ENCODE data around the gene ETV7.

The ETV7 gene

DNA sequence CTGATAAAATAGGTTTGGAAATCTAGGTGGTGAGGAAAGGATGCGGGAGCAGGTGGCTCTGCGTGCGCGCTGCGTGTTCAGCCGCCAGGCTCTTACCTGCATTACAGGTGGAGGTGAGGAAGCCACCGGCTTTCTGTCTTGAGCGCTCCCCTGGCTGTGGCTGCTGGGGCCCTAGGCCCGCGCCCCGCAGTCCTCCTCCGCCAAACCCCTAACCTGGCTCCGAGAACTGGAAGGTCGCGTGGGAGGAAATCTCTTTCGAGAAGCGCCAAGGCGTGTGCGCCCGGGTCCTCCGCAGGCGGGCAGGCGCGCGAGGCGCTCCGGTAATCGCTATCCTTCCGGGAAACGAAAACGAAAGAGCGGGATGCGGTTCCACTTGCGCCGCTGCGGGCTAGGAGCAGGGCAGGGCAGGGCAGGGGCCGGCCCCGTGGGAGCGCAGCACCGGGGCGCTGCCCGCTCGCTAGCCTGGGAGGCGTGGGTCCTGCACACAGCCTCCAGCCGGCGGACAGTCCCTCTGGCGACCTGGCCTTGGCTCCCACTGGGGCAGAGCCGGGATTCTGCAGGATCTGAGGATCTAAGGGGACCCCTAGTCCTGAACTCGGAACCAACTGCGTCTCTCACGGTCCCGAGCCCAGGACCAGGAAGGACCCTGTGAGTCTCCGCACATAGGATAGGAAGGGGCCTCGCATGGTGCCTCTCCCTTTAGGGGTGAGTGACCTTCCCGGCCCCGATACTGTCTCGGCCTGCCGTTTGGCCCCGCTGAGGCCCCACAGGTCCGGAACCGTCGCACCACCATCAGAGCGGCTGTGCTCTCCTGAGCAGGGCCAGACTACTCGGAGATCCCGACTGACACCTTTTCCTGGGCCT, at the start of gene ETV7:
Gene ETV7, minus strand, starts transcription at position 230 of the 864 bp plus-strand sequence. Its CDS starts 128 bp downstream, at position 102.
- Histone ChIP-seq H3K27ac (ENCODE audit: poor library complexity, severe bottlenecking) (no peak within 1 kb of the TSS), H3K27me3 (ENCODE audit: insufficient read depth, poor library complexity, severe bottlenecking) (no peaks in the 10 kb centered on the region), H3K4me1 (ENCODE audit: insufficient read depth, poor library complexity, severe bottlenecking) (no peaks in the 10 kb centered on the region), H3K4me3 (ENCODE audit: severe bottlenecking) (peak within 1 kb of the TSS; percentile 51), H3K36me3 (ENCODE audit: low read depth) (no peaks in the 10 kb centered on the region), H3K9me3 (ENCODE audit: severe bottlenecking) (no peaks in the 10 kb centered on the region)
- TF ChIP-seq, protein P1, sequence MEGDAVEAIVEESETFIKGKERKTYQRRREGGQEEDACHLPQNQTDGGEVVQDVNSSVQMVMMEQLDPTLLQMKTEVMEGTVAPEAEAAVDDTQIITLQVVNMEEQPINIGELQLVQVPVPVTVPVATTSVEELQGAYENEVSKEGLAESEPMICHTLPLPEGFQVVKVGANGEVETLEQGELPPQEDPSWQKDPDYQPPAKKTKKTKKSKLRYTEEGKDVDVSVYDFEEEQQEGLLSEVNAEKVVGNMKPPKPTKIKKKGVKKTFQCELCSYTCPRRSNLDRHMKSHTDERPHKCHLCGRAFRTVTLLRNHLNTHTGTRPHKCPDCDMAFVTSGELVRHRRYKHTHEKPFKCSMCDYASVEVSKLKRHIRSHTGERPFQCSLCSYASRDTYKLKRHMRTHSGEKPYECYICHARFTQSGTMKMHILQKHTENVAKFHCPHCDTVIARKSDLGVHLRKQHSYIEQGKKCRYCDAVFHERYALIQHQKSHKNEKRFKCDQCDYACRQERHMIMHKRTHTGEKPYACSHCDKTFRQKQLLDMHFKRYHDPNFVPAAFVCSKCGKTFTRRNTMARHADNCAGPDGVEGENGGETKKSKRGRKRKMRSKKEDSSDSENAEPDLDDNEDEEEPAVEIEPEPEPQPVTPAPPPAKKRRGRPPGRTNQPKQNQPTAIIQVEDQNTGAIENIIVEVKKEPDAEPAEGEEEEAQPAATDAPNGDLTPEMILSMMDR (IDR thresholded peaks at IDR 0.05; ENCODE audit: poor library complexity, severe bottlenecking), result no peak
- no peak for DNase-seq (ENCODE audit: low spot score)
- ATAC-seq (ENCODE audit: low read depth), result peak; percentile 64

DNA sequence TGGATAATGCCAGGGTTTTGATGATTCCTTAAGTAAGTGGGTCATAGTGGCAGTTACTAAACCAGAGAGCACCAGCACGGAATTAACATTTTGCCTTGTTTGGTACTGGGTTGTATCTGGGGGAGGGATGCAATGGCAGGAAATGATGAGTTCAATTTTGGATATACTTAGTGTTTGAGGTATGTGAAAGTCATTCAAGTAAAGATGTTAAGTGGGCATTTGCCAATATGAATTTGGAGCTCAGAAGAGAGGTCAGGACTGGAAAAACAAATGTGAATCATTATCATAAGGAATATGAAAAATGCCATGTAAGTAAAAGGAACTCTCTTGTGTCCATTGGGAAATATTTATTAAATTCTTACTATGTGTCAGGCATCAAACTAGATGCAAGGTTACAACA, 49.0 kb upstream of the ETV7 start:
- TF ChIP-seq, protein P1 (IDR thresholded peaks at IDR 0.05; ENCODE audit: poor library complexity, severe bottlenecking), result no peak
- H3K9me3 ChIP-seq (ENCODE audit: severe bottlenecking), result no peaks in the 10 kb centered on the region
- no peak for DNase-seq (ENCODE audit: low spot score)
- H3K27ac ChIP-seq (ENCODE audit: poor library complexity, severe bottlenecking), result no peak overlapping the region
- H3K36me3 ChIP-seq (ENCODE audit: low read depth), result no peaks in the 10 kb centered on the region
- H3K4me3 ChIP-seq (ENCODE audit: severe bottlenecking), result no peak overlapping the region
- peaks cover 20% of the 10 kb centered on the region for H3K4me1 ChIP-seq (ENCODE audit: insufficient read depth, poor library complexity, severe bottlenecking)
- ATAC-seq (ENCODE audit: low read depth), result no peak
- H3K27me3 ChIP-seq (ENCODE audit: insufficient read depth, poor library complexity, severe bottlenecking), result no peaks in the 10 kb centered on the region

DNA sequence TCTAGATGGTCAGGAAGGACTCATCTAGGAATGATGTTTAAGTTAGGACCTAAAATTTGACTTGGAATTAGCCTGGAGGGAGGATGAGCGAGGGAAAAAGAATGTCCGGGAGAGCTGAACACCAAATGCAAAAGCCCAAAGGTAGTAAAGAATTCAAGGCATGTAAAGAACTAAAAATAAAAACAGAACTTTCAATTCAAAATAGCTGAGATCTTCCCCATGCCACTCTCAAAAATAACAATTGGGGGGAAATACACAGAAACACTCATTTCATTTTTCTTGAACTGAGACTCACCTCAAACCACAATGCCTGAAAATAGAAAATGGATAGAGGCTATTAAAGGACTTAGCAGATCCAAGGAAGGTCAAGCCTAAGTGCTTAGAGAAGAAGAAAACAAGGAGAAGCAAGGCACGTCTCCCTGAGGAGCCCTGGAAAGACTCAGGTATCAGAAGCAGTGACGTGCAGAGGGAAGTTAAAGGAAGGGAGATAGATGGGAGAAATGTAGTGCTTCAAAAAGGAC, 44.7 kb upstream of the ETV7 start:
- DNase-seq (ENCODE audit: low spot score), result no peak
- no peak overlapping the region for H3K4me3 ChIP-seq (ENCODE audit: severe bottlenecking)
- no peaks in the 10 kb centered on the region for H3K9me3 ChIP-seq (ENCODE audit: severe bottlenecking)
- H3K27me3 ChIP-seq (ENCODE audit: insufficient read depth, poor library complexity, severe bottlenecking), result no peaks in the 10 kb centered on the region
- no peaks in the 10 kb centered on the region for H3K36me3 ChIP-seq (ENCODE audit: low read depth)
- TF ChIP-seq, protein P1 (IDR thresholded peaks at IDR 0.05; ENCODE audit: poor library complexity, severe bottlenecking), result no peak
- H3K4me1 ChIP-seq (ENCODE audit: insufficient read depth, poor library complexity, severe bottlenecking), result peaks cover 14% of the 10 kb centered on the region
- peak; percentile 87 for ATAC-seq (ENCODE audit: low read depth)
- peak overlapping the region; percentile 62 for H3K27ac ChIP-seq (ENCODE audit: poor library complexity, severe bottlenecking)

DNA sequence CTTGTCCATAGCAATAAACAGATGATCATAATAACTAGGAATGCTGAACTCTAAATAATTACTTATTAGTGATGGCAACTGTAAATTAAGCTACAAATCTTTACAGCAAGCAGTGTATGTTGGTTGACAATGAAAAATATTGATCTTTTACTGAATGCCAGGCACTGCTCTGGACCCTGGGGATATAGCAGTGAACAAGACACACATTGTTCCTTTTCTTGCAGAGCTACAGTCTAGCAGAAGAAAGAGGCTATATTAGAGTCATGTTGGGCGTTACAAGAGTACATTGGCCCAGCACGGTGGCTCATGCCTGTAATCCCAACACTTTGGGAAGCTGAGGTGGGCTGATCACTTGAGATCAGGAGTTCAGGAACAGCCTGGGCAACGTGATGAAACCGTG, 43.7 kb upstream of the ETV7 start:
- peaks cover 14% of the 10 kb centered on the region for H3K4me1 ChIP-seq (ENCODE audit: insufficient read depth, poor library complexity, severe bottlenecking)
- TF ChIP-seq, protein P1 (IDR thresholded peaks at IDR 0.05; ENCODE audit: poor library complexity, severe bottlenecking), result no peak
- no peaks in the 10 kb centered on the region for H3K27me3 ChIP-seq (ENCODE audit: insufficient read depth, poor library complexity, severe bottlenecking)
- DNase-seq (ENCODE audit: low spot score) (no peak), ATAC-seq (ENCODE audit: low read depth) (no peak)
- H3K27ac ChIP-seq (ENCODE audit: poor library complexity, severe bottlenecking), result peak overlapping the region; percentile 62
- no peaks in the 10 kb centered on the region for H3K36me3 ChIP-seq (ENCODE audit: low read depth)
- no peaks in the 10 kb centered on the region for H3K9me3 ChIP-seq (ENCODE audit: severe bottlenecking)
- H3K4me3 ChIP-seq (ENCODE audit: severe bottlenecking), result no peak overlapping the region

DNA sequence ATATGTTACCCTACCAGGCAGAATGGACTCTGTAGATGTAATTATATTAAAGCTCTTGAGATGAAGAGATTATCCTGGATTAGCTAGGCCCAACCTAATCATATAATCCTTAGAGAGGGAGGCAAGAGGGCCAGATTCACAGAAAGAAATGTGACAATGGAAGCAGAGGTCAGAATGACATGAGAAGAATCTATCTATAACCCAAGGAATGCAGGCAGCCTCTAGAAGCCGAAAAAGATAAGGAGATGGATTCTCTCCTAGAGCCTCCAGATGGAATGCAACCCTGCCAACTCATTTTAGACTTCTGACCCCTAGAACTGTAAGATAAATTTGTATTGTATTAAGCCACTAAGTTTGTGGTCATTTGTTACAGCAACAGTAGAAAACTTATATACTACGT, 42.9 kb upstream of the ETV7 start:
- Histone ChIP-seq H3K9me3 (ENCODE audit: severe bottlenecking) (no peaks in the 10 kb centered on the region), H3K36me3 (ENCODE audit: low read depth) (no peaks in the 10 kb centered on the region), H3K27ac (ENCODE audit: poor library complexity, severe bottlenecking) (no peak overlapping the region), H3K4me1 (ENCODE audit: insufficient read depth, poor library complexity, severe bottlenecking) (peaks cover 19% of the 10 kb centered on the region), H3K4me3 (ENCODE audit: severe bottlenecking) (no peak overlapping the region), H3K27me3 (ENCODE audit: insufficient read depth, poor library complexity, severe bottlenecking) (no peaks in the 10 kb centered on the region)
- ATAC-seq (ENCODE audit: low read depth), result no peak
- no peak for DNase-seq (ENCODE audit: low spot score)
- TF ChIP-seq, protein P1 (IDR thresholded peaks at IDR 0.05; ENCODE audit: poor library complexity, severe bottlenecking), result no peak
